Gastrocnemius medialis (tissue), 4 donors: Measurements from ENCODE around the gene EPO. TPM values are rescaled to one million over a fixed set of nuclear protein-coding genes. Genes with fewer than 3 reads are reported as not detected.
A peak's percentile ranks its signal among the peaks of the same experiment; 100 is the strongest.

ENCODE experiments used
- ATAC-seq, 2 donors: fragments of 150-250 bp; one replicate each; pipeline ENCODE4 v1.9.1; 2016
- DNase-seq, 2 donors: peaks; one replicate each; pipeline ENCODE4 v3.0.0-alpha.2; 2019
- H3K27ac ChIP-seq, 4 donors: fragments of 200-600 bp; sonication (generic); 1 replicate in 1 of 4; 2 replicates in 3 of 4; pipeline ENCODE4 v1.5.1; 2016 to 2018; ENCODE audit warnings: mild to moderate bottlenecking in 2 of 4, moderate library complexity in 1 of 4
- H3K27me3 ChIP-seq, 3 donors: fragments of 200-600 bp; sonication (generic) in 2 of 3; 1 replicate in 1 of 3; 2 replicates in 2 of 3; pipeline versions ENCODE4 v1.5.1 to v1.6.0; 2016 to 2019; ENCODE audit warnings: mild to moderate bottlenecking in 1 of 3, moderate library complexity in 1 of 3
- H3K36me3 ChIP-seq, 2 donors: fragments of 200-600 bp; sonication (generic) in 1 of 2; one replicate each; pipeline ENCODE4 v1.5.1; 2017 to 2018
- H3K4me1 ChIP-seq, 2 donors: fragments of 200-600 bp; sonication (generic) in 1 of 2; one replicate each; pipeline ENCODE4 v1.5.1; 2016 to 2017; ENCODE audit warnings: mild to moderate bottlenecking in 2 of 2
- H3K4me3 ChIP-seq, 4 donors: fragments of 200-600 bp; sonication (generic) in 3 of 4; 1 replicate in 1 of 4; 2 replicates in 3 of 4; pipeline ENCODE4 v1.5.1; 2016 to 2019; ENCODE audit warnings: mild to moderate bottlenecking in 2 of 4
- H3K9me3 ChIP-seq, 3 donors: fragments of 200-600 bp; sonication (generic) in 2 of 3; 1 replicate in 1 of 3; 2 replicates in 2 of 3; pipeline ENCODE4 v1.5.1; 2016 to 2019
- POLR2A ChIP-seq, 2 donors: fragments of 450-650 bp; IDR thresholded peaks; one replicate each; pipeline ENCODE4 v1.6.1; 2017; ENCODE audit warnings: antibody characterized with exemption in 2 of 2, mild to moderate bottlenecking in 2 of 2, moderate library complexity in 2 of 2
- in situ Hi-C, 4 donors: fragments of 200-750 bp; cut with MboI; loops; one replicate each; pipeline versions ENCODE4 v1.15.0 to v1.8.0; 2017; ENCODE audit warnings: low sequenced_read_pairs in 4 of 4
- intact Hi-C: fragments of 100-400 bp; cut with DNase I; formaldehyde crosslinking; loops from one replicate; pipeline ENCODE4 v1.15.1; 2023; ENCODE audit warnings: low total_unique reads
- total RNA-seq, 4 donors: library from RNA; depleted of rRNA; stranded (reverse); fragments of >200 nt; gene quantifications; one replicate each; pipeline versions ENCODE4 v1.1.0 to v1.2.3, GENCODE V29; 2016
- TF ChIP-seq, protein P1 (sequence below), 5 experiments: fragments of 450-650 bp in 3 of 5; fragments of 200-600 bp in 2 of 5; sonication (generic) in 2 of 5; IDR thresholded peaks in 4 of 5; conservative IDR thresholded peaks in 1 of 5; 1 replicate in 4 of 5; 2 replicates in 1 of 5; pipeline ENCODE4 v1.5.1; 2016 to 2019; ENCODE audit warnings: antibody characterized with exemption in 5 of 5, mild to moderate bottlenecking in 3 of 5, moderate library complexity in 3 of 5

Gene EPO
- total RNA-seq, 4 donors from 2014 or later: not detected

DNA sequence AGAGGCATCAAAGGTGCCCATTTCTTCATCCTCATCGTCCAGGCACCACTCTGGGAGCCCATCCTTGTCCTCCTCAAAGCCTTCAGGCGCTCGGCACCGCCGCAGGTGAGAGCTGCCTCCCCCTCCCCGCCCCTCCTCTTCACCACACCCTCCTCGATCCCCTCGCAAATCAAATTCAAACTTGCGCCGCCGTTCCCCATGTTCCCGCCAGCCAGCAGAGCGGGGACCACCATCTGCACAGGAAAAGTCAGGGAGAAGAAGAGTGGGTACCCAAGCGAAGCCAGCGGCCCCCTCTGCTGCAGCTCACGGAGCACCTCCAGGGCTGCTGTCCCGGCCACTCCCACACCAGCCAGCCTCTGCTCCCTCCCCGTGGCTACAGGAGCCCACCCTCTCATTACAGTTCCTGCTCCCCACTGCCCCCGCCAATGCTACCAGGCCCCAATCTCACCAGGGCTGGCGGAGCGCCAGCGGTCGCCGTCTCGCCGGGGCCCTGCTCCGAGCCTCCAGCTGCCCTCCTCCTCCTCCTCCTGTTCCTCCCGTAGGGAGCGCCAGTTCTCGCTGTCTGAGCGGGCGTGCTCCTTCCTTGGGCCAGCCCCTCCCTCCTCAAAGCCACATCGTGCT is 34.0 kb upstream of the EPO start:
- no peaks in the 10 kb centered on the region for H3K9me3 ChIP-seq
- H3K27me3 ChIP-seq: no peaks in the 10 kb centered on the region
- intact Hi-C loops (no loop called here), in situ Hi-C loops (no loop called here)
- H3K36me3 ChIP-seq: peaks cover 0 to 73% of the 10 kb centered on the region in 2 donors
- ATAC-seq (no peak), DNase-seq (no peak)
- TF ChIP-seq, protein P1, sequence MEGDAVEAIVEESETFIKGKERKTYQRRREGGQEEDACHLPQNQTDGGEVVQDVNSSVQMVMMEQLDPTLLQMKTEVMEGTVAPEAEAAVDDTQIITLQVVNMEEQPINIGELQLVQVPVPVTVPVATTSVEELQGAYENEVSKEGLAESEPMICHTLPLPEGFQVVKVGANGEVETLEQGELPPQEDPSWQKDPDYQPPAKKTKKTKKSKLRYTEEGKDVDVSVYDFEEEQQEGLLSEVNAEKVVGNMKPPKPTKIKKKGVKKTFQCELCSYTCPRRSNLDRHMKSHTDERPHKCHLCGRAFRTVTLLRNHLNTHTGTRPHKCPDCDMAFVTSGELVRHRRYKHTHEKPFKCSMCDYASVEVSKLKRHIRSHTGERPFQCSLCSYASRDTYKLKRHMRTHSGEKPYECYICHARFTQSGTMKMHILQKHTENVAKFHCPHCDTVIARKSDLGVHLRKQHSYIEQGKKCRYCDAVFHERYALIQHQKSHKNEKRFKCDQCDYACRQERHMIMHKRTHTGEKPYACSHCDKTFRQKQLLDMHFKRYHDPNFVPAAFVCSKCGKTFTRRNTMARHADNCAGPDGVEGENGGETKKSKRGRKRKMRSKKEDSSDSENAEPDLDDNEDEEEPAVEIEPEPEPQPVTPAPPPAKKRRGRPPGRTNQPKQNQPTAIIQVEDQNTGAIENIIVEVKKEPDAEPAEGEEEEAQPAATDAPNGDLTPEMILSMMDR (IDR thresholded peaks at IDR 0.05 in 4 of 5, conservative IDR thresholded peaks at IDR 0.05 in 1 of 5): no peak
- TF ChIP-seq POLR2A (IDR thresholded peaks at IDR 0.05): no peak
- no peak overlapping the region for H3K27ac ChIP-seq
- H3K4me1 ChIP-seq: peaks cover 22 to 25% of the 10 kb centered on the region in 2 donors
- no peak overlapping the region for H3K4me3 ChIP-seq

DNA sequence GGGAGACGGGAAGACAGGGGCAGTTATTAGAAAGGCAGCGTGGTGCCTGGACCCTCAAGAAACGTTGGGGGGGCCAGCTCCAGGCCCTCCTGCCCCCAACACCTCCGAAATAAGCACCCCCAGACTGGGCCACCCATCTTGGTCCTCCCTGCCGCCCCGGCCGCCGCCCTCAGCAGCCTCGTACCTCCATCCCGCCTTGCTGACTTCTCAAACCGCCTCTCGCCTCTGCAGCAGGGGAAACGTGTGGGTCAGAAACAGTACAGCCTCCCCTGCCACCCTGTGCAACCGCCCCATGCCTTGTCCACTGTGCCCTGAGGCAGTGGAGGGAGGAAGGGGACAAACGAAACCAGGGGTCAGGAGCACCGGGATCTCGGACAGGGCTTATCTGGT is 33.5 kb upstream of the EPO start:
- Histone ChIP-seq H3K9me3 (no peaks in the 10 kb centered on the region), H3K36me3 (peaks cover 0 to 68% of the 10 kb centered on the region in 2 donors), H3K4me1 (peaks cover 27 to 30% of the 10 kb centered on the region in 2 donors), H3K27me3 (no peaks in the 10 kb centered on the region), H3K4me3 (no peak overlapping the region), H3K27ac (no peak overlapping the region)
- TF ChIP-seq, protein P1 (IDR thresholded peaks at IDR 0.05 in 4 of 5, conservative IDR thresholded peaks at IDR 0.05 in 1 of 5): no peak
- no peak for TF ChIP-seq POLR2A (IDR thresholded peaks at IDR 0.05)
- intact Hi-C loops: no loop called here
- in situ Hi-C loops: no loop called here
- ATAC-seq (no peak), DNase-seq (no peak)

DNA sequence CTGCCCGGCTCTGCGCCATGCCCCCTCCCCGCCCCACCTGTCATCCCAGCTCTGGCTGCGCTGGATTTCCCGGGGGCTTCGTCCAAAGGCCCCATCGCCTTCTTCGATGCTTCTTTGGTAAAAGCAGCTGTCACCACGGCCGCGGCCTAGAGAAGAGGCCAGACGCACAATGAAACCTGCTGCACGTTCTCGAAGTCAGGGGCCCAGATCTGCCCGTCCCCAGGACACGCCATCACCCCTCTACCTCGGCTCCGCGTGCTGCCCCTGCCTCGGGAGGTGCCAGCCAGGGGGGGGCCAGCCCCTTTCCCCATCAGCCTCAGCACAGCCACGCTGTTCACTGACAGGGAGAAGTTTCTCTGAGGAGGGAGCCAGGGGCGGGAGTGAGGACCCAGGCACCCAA is 33.0 kb upstream of the EPO start:
- in situ Hi-C loops (no loop called here), intact Hi-C loops (no loop called here)
- DNase-seq: no peak
- Histone ChIP-seq H3K27me3 (no peaks in the 10 kb centered on the region), H3K9me3 (no peaks in the 10 kb centered on the region), H3K36me3 (peaks cover 0 to 64% of the 10 kb centered on the region in 2 donors), H3K4me3 (no peak overlapping the region), H3K27ac (no peak overlapping the region), H3K4me1 (peaks cover 31 to 34% of the 10 kb centered on the region in 2 donors)
- TF ChIP-seq POLR2A (IDR thresholded peaks at IDR 0.05): no peak
- TF ChIP-seq, protein P1 (IDR thresholded peaks at IDR 0.05 in 4 of 5, conservative IDR thresholded peaks at IDR 0.05 in 1 of 5): no peak
- ATAC-seq: no peak

DNA sequence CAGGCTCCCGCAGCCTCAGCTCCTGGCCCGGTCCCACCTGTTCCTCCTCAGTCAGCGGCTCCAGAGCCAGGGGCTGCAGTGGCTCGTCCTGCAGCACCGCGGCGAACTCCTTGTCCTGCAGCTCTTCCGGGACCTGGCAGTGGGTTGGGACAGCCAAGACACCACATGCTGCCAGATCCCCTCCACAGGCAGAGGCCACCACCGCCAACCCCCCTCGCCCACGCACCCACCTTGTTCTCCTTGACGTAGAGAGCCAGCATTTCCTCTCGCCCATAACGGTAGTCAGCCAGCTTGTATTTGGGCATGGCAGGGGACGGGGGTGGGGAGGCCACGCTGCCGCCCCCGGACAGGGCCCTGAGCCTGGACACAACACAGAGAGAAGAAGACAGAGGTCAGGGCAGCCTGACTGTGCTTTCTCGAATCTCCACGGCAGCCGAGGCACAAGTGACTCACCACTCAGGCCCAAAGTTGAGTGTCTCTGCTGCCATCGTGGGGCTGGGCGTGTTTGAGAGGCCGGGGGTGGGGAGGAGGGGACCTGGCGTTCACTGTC is 32.4 kb upstream of the EPO start:
- Histone ChIP-seq H3K36me3 (peaks cover 0 to 58% of the 10 kb centered on the region in 2 donors), H3K9me3 (no peaks in the 10 kb centered on the region), H3K4me3 (no peak overlapping the region), H3K27ac (no peak overlapping the region), H3K27me3 (no peaks in the 10 kb centered on the region), H3K4me1 (peaks cover 37 to 40% of the 10 kb centered on the region in 2 donors)
- ATAC-seq: no peak
- intact Hi-C loops: no loop called here
- in situ Hi-C loops: no loop called here
- DNase-seq: no peak
- TF ChIP-seq POLR2A (IDR thresholded peaks at IDR 0.05): no peak

DNA sequence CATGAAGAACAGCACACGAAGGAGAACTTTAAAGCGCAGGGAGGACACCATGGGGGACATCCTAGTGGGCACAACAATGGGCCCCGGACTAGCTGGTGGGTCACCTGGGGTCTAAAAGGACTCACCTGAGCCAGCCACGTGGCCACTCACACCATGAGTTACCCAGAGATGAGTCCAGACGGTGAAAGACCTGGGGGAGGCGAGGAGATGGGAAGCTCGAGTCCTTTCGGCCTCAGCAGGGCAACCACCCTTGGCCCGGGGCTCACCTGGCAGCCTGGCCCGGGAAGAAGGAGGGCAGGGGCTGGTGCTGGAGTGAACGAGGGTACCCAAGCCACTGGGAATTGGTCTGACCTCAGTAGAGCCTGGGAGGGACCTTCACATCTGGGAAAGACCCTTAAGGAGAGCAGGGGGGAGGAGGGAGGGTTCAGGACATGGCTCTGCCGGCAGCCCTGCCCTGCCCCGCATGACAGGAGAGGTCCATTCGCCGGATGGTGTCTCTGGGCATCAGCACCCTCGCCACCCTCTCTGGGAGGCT is 31.9 kb upstream of the EPO start:
- ATAC-seq: no peak
- no peaks in the 10 kb centered on the region for H3K27me3 ChIP-seq
- peaks cover 0 to 52% of the 10 kb centered on the region in 2 donors for H3K36me3 ChIP-seq
- H3K4me1 ChIP-seq: peaks cover 42% of the 10 kb centered on the region in 2 donors
- in situ Hi-C loops (no loop called here), intact Hi-C loops (no loop called here)
- no peaks in the 10 kb centered on the region for H3K9me3 ChIP-seq
- no peak overlapping the region for H3K4me3 ChIP-seq
- H3K27ac ChIP-seq: no peak overlapping the region
- TF ChIP-seq, protein P1 (IDR thresholded peaks at IDR 0.05 in 4 of 5, conservative IDR thresholded peaks at IDR 0.05 in 1 of 5): no peak
- TF ChIP-seq POLR2A (IDR thresholded peaks at IDR 0.05): no peak
- DNase-seq: peak in 1 of 2 donors; percentile 7
